ENCODE data around the gene PAGE2B. TPM values are rescaled to one million over a fixed set of nuclear protein-coding genes. Genes with fewer than 3 reads are reported as not detected.
"Not testable (repeated sequence)": the region's sequence is repeated elsewhere in the genome, so short reads cannot be mapped to it uniquely, and the experiment has no call there.

The PAGE2B gene, protein sequence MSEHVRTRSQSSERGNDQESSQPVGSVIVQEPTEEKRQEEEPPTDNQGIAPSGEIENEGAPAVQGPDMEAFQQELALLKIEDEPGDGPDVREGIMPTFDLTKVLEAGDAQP
- polyA plus RNA-seq (ENCODE audit: insufficient read length in 3 of 3) = not detected

DNA sequence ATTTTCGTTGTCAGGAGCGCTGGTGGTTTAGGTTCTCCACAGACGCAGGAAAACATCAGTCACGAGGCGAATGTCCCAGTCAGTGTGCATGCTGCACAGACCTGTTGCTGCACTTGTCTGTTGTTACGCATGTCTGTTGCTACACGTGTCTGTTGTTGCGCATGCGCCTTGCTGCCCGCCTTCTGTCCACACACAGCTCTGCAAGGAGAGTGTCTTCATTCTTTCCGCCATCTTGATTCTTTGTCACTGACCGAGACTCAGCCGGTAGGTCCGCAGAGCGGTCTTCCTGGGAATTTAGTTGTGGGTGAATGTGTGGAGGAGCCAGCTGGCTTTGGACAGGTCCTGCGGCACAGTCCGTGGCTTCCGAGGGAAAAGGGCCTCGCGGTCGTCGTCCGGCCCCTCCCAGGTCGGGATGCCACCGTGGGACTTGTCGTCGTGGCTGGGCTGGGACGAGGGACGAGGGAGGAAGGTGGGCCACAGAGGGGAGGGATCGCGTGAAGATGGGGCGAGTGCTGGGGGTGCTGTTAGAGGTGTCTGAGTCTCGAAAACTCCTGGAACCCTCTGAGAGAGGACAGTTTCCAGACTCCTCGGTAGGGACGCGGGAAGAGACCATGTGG is at the start of gene PAGE2B:
Gene PAGE2B, plus strand, starts transcription at position 180 of the 617 bp plus-strand sequence. CDS start 1,012 bp downstream, outside the sequence.
- DNase-seq (ENCODE audit: low read depth in 3 of 3, low spot score in 2 of 3) = no peak

DNA sequence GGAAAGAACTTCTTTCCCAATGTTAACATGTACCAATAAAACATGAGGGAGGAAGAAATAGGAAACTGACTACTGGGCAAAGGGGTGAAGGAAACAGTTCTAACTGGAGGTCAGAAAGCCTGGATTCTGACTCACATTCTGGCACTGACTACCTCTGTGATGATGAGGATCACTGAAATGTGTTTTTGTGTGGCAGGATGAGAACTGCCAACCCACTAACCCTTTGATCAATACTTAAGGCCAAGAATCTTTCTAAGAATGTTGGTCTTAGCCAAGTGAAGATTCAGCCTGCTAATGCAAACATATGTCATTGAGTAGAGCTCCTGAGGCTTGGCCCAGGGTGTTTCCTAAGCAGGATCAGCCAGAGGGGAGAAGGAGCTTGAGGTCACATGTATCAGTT is 48.7 kb upstream of the PAGE2B start:
- DNase-seq (ENCODE audit: low read depth in 3 of 3, low spot score in 2 of 3) = no peak

DNA sequence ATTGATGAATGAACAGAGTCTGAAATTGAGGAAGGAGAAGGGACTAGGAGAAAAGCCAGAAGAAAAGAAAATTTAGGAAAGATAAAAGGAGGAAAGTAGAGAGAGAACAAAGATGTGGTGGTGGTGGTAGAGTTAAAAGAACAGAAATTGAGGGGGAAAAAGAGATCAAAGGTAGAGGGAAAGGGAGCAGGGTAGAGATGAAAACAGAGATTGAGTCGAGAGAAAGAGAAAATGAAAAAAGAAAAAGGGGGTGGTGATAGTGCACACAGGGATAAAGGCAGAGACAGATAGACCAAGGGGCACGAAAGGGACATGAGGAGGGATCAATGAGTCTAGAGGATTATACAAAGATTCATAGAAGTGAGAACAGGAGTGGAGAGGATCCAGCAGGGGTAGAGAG is 48.0 kb upstream of the PAGE2B start:
- DNase-seq (ENCODE audit: low read depth in 3 of 3, low spot score in 2 of 3) = no peak

DNA sequence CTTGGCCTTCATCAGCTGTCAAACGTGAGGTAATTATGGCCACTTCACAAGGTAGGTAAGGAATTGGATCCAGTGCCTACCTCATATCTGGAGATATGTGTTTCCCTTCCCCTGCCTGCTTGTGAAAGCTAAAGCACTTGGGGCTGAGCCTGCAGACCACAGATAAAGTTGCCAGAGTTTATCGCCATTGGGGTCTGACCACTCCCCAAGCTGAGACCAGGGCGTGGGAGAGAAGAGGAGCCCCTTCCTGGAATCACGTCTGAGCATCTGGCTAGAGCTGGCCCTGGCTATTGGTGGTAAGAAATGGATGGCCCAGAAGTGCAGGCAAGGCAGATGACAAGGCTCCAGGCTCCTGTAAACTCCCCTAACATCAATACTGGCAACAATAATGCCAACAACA is 46.8 kb upstream of the PAGE2B start:
- DNase-seq (ENCODE audit: low read depth in 3 of 3, low spot score in 2 of 3) = no peak

DNA sequence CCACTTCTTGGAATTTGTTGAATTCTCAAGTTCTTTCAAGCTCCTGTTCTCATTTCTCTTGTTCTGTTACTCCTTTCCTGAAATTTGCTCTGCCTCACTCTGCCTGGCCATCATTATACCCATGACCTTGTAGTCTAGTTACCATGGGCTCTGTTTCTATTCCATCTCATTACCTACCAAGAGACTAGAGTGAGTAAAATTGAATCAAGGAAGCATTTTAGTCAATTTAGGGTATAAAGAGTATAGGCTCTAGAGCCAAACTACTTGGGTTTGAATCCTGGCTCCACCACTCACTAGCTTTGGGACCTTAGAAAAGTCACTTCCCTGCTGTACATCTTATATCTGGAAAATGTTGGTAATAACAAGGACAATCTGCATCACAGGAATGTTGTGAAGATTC is 46.2 kb upstream of the PAGE2B start:
- no peak for DNase-seq (ENCODE audit: low read depth in 3 of 3, low spot score in 2 of 3)

DNA sequence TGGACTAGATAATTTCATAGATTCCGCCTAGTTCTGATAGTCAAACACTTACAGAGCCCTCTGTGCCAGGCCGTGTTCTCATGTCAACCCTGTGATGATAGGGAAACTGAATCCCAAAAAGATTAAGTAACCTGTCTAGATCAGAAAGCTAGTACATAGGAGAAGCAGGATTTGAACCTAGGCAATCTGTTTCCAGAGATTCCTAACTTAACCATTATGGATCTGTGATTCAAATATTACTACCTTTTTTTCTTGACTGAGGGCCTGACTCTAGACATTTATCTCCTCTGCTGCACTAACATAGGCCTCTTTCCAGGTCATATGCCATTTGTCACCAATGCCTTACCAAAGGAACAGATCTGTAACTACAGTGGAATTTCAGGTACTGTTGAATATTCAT is 45.5 kb upstream of the PAGE2B start:
- DNase-seq (ENCODE audit: low read depth in 3 of 3, low spot score in 2 of 3) = no peak

DNA sequence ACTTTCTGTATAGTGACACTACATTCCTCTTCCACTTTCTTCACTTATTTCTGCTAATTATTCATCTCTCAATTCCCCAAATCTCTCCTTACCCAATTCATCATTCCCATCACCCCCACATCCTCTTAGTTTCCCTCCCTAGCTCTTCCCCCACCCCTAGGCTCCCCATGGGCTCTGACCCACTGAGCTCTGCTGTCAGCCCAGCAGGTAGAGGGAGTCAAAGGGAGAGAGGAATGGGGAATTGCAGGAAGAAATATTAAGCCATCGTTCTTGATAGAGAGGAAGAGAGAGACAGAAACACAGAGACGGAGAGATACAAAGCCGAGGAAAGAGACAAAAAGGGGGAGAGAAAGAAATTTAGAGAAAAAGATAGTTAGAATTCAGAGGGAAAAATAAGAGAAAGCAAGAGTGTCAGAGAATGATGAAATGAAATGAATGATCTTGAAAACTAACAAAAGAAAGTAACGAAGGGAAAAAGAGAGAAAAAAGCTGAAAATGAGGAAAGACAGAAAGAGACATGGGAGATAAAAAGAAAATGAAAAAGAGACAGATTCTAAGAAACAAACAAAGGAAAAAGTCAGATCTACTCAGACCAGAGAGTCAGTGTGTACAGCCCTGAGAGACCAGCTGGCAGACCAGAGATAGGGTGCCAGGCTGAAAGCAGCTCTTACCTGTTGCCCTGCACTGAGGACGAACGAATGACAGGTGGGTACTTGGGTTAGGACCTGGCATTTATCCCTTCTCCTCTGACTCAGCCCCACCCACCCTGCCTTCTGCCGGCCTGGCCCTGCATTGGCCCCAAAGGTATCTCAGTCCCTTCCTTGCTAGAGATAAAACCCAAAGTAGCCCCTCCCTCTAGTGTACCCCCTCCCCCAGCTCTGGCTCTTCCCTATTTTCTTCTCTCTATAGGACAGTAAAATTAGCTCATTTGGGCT is 44.3 kb upstream of the PAGE2B start, which contains the start of gene ALAS2:
Gene ALAS2, minus strand, starts transcription at position 707 of the 935 bp plus-strand sequence. CDS start 4,977 bp downstream, outside the sequence.
- no peak for DNase-seq (ENCODE audit: low read depth in 3 of 3, low spot score in 2 of 3)

DNA sequence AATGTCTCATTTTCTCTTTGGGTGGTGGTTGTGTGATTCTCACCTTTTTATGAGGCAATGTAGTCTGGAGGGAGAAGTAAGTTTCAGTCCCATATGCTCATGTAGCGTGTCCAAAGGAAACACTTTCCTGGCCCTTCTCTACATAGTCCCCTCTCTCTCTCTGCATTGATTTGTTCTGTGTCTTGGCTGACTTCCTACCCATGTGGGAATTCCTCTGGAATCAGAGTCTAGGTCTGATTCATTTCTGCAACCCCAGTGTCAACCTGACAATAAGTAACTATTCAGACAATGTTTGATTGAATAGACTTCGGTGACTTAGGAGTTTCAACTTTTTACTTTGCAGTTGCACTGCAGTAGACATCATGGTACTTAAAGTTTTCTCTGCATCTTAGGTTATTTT is 41.4 kb upstream of the PAGE2B start:
- no peak for DNase-seq (ENCODE audit: low read depth in 3 of 3, low spot score in 2 of 3)

DNA sequence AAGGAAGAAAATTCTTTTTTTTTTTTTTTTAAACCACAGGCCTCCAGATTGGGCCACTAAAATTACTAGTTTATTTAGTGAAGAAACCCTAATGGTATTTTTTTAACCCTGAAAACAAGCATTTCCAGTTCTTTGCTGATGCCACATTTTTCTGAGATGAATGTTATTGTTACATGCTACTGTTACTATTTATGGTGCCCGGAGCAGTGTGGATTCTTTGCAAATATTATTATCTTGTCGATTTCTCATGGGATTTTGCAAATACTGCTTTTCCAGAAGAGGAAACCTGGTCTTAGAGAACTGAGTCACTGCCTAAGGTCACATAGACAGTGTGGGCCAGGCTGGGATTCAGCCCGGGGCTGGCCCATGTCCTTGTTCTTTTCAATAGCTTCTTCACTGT is 35.4 kb upstream of the PAGE2B start:
- no peak for DNase-seq (ENCODE audit: low read depth in 3 of 3, low spot score in 2 of 3)

DNA sequence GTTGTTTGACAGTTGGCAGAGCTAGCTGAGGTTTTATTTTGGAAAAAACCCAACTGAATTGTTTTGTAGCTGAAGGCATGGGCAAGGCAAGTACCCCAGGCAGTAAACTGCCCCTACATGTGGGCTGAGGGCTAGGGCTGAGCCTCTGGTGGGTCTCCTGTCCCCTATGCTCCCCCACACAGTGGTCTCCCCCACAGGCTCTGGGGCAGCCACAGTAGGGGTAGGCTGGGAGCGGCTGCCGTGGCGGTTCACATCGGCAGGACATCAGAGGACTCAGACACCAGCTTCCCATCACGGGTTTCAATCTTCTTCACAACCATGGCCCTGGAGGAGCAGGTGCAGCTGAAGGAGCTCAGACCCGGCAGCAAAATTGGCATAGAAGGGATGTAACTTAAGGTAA is 33.3 kb upstream of the PAGE2B start:
- DNase-seq (ENCODE audit: low read depth in 3 of 3, low spot score in 2 of 3) = no peak

DNA sequence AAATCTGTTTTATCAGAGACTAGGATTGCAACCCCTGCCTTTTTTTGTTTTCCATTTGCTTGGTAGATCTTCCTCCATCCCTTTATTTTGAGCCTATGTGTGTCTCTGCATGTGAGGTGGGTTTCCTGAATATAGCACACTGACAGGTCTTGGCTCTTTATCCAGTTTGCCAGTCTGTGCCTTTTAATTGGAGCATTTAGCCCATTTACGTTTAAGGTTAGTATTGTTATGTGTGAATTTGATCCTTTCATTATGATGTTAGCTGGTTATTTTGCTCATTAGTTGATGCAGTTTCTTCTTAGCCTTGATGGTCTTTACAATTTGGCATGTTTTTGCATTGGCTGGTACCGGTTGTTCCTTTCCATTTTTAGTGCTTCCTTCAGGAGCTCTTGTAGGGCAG is 24.2 kb upstream of the PAGE2B start:
- DNase-seq (ENCODE audit: low read depth in 3 of 3, low spot score in 2 of 3) = not testable (repeated sequence)

DNA sequence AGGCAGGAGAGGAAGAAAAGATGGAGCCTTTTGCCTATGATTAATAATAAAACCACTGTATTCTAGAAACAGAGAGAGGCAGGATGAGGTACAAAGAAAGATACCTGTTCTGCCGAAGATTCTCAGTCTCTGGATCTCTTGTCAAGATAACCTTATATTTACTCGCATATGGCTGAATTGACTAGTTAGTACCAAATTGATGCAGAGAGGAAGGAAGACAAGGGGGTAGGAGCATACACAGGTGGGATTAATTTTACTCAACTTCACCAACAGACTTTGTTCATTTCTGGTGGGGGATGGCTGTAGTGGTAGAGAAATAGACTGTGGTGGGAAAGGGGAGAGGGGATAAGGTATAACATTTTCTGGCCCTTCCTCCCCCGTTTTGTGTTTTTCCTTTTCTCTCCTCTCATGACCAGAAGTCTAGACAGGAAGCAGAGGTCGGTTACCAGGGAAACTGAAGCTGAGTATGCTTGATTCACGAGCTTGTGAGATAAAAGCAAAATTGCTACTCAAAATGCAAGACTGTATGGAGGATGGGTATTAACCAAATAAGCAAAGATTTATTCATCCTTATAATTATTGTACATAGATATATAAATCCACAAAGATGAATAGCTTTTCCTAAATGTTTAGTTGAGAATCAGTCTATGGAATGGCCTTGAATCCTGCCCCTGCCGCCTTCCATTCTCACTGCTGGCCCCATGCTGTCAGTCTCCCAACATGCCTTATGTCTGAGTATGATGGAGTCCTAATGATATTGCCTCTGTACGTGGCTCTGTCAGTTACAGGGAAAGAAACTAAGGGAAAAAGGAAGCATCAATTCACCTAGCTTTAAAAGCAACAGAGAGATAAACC is 17.8 kb upstream of the PAGE2B start:
- DNase-seq (ENCODE audit: low read depth in 3 of 3, low spot score in 2 of 3) = peak in 1 of 3 donors; percentile 2

DNA sequence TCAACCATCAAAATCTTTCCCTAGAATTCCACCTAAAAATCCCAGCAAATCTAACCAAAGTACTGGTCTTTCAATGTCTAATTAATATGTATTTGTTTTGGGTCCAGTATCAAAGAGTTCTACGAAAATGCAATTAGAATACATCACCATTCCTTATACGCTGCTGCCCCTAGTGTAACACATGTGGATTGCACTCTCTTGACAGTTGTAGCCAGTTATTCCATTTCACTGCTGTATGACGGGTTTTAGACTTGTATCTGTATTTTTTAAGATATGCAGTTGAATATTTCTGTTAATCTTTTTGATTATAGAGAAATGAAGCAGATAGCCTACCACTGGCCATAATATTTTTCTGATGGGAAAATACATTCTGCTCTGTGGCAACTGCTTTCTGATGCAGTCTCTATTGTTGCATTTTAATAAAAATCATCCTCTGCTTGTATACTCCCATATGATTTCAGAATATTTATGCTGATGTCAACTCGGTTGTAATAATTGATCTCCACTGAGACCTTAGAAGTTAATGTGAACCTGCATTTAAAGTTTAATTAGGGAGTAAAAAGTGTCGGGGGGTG is 17.1 kb upstream of the PAGE2B start:
- peak in 1 of 3 donors; percentile 18 for DNase-seq (ENCODE audit: low read depth in 3 of 3, low spot score in 2 of 3)

DNA sequence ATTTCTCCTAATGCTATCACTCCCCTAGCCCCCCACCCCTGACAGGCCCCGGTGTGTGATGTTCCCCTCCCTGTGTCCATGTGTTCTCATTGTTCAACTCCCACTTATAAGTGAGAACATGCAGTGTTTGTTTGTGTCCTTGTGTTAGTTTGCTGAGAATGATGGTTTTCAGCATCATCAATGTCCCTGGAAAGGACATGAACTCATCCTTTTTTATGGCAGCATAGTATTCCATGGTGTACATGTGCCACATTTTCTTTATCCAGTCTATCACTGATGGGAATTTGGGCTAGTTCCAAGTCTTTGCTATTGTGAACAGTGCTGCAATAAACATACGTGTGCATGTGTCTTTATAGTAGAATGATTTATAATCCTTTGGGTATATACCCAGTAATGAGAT is 7.7 kb upstream of the PAGE2B start:
- not testable (repeated sequence) for DNase-seq (ENCODE audit: low read depth in 3 of 3, low spot score in 2 of 3)

DNA sequence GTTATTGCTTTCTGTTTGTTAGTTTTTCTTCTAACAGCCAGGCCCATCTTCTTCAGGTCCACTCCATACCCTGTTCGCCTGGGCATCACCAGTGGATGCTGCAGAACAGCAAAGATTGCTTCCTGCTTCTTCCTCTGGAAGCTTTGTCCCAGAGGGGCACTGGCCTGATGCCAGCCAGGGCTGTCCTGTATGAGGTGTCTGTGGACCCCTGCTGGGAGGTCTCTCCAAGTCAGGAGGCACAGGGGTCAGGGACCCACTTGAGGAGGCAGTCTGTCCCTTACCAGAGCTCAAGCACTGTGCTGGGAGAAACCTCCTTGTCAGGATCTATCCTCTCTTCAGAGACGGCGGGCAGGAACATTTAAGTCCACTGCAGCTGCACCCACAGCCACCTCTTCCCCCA is 2.5 kb upstream of the PAGE2B start:
- no peak for DNase-seq (ENCODE audit: low read depth in 3 of 3, low spot score in 2 of 3)

DNA sequence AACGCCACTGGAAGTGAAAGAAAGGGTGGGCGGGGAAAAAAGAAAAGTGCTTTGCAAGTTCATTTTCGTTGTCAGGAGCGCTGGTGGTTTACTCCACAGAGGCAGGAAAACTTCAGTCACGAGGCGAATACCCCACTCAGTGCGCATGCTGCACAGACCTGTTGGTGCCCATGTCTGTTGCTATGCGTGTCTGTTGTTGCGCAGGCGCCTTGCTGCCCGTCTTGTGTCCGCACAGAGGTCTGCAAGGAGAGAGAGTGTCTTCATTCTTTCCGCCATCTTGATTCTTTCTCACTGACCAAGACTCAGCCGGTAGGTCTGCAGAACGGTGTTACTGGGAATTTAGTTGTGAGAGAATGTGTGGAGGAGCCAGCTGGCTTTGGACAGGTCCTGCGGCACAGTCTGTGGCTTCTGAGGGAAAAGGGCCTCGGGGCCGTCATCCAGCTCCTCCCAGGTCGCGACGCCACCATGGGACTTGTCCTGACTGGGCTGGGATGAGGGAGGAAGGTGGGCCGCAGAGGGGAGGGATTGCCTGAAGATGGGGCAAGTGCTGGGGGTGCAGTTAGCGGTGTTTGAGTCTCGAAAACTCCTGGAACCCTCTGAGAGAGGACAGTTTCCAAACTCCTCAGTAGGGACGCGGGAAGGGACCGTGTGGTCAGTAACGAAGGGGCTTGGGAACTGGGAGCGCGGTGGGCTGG is 14.1 kb downstream of the PAGE2B start, which contains the start of gene PAGE2:
Gene PAGE2, plus strand, starts transcription at position 224 of the 695 bp plus-strand sequence. CDS start 1,003 bp downstream, outside the sequence.
- no peak for DNase-seq (ENCODE audit: low read depth in 3 of 3, low spot score in 2 of 3)

DNA sequence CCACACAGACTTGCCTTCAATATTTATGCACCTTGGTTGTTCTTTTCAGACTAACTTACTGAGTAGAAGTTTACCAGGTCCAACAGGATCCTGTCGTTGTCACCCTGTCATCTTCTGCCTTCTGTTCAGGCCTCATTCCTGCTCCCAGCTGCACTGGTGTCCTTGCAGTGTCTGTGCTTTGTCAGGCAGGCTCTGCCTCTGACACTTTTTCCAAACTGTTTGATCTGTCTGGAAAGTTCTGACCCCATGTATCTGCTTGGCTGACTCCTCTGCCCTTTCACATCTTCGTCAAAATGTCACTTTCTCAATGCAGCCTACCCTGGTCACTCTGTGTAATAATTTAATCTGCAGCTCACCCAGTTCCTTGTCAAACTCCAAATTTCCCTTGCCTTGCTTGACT is 23.9 kb downstream of the PAGE2B start:
- DNase-seq (ENCODE audit: low read depth in 3 of 3, low spot score in 2 of 3) = no peak

DNA sequence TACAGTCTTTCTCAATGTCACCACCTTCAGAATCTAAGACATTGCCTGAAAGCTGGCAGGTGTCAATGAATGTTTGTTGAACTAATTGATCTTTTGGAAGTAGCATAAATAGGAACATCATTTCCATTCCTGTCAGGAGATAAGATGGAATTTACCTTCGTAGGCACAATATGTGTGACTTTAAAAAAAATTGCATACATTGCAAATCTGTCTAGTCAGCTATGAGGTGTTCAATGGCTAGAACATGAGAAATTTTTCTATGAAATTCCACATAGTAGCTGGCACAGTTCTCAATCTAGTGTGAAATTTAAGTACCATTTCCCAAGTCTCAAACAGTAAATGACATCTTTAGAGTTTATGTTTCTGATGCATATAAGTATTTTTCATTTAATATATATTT is 24.3 kb downstream of the PAGE2B start:
- DNase-seq (ENCODE audit: low read depth in 3 of 3, low spot score in 2 of 3) = no peak

DNA sequence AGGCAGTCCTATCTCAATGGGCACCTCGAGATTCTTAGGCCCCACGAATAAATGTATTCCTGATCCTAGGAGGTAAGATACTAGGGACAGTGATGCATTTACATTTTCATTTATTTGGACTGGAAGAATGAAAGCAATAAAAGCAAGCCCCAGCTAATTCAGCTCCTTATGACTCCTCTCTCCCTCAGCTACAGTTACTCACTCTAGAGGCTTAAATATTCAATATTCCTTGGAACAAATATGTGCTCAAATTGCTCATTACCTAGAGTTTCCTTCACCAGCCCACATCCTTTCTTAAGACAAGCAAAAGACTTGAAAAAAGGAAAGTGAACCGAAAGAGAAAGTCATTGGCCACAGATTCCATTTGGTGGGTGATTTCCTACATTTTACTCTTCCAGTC is 27.9 kb downstream of the PAGE2B start:
- DNase-seq (ENCODE audit: low read depth in 3 of 3, low spot score in 2 of 3) = no peak

DNA sequence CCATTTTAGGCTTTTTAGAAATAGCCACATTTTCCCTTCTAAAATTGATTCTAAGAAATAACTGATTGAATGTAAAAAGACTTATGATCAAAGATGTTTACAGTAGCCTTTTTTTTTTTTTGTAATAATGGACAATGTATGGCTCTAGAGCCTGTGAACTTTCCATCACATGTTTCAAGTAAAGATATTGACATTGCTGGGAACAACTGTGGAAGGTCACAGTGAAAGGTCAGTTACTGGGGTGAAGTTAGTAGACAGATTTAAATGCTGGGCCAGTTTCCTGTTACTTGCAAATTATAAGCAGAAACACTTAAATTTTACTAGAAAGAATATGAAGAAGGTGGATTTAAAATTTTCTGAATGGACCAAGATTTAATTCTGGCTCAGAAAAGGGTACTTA is 32.4 kb downstream of the PAGE2B start:
- DNase-seq (ENCODE audit: low read depth in 3 of 3, low spot score in 2 of 3) = no peak
